ENCODE measurements around the gene PDLIM5.

DNA sequence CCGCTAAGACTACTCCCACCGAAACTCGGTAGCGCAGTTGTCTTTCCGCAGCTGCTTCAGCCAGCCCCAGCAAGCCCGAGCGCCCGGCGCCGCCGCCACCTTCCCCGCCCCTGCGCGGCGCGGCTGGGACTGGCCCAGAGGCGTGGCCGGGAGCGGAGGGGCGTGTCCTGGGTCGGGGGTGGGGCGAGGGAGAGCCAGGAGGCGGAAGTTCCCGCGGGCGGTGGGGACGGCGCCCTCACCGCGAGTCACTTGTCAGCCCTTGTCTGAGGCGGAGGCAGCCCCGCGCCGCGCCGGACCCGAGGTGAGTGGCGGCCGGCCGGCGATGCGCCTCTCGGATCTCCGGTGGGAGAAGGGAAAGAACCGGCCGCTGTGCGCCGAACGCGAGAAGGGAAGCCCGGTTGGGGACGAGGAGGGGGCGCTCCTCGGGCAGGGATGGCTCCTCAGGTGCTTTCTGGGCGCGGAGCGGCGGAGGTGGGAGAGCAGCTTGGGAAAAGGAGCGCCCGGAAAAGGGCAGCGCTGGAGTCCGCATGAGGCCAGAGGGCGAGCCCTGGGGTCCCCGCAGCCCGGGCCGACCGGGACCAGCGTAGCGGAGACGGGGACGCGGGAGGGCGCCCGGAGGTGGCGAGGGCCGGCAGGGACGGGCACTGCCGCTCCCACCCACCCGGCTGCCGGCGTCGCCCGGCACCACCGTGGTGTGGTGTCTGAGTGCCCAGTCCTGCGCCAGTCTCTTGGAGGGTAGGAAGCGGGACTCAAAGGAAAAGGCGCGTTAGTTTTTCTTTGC, at the start of gene PDLIM5:
- TF ChIP-seq POLR2A (IDR thresholded peaks at IDR 0.05) (peak in 1 of 2 donors; percentile 98), CTCF (IDR thresholded peaks at IDR 0.05) (peak in 1 of 12 donors; percentile 3)
